B cell (primary cell): Measurements from ENCODE around the gene CCDC9B.

ENCODE experiments used
- EZH2 ChIP-seq: IDR thresholded peaks from 2 replicates; pipeline ENCODE4 v1.6.1; 2012; ENCODE audit warnings: borderline replicate concordance, low read depth, mild to moderate bottlenecking, moderate library complexity, low read length; ENCODE audit not compliant: insufficient read depth, poor library complexity, severe bottlenecking
- TF ChIP-seq, protein P1 (sequence below): fragments of 200-600 bp; IDR thresholded peaks from one replicate; pipeline ENCODE4 v1.8.0; 2022; ENCODE audit warnings: antibody characterized with exemption, mild to moderate bottlenecking

DNA sequence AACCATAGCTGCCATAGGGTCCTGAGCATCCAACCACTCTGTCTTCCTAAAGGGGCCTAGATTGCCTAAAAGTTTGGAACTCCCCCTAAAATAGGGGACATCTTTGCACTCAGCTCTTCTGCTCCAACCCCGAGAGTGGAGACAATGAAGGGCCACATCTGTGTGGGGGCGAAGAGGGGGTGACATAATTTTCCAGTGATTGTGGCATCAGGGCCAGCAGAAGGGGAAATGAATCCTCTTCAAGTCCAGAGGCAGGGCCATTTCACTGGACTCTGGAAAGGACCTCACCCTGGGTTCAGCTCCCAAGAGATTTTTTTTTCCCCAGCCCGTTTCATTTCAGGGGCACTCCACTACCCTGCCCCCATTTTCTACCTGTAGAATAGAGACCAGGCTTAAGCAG lies 53.2 kb downstream of the CCDC9B start:
- TF ChIP-seq, protein P1, sequence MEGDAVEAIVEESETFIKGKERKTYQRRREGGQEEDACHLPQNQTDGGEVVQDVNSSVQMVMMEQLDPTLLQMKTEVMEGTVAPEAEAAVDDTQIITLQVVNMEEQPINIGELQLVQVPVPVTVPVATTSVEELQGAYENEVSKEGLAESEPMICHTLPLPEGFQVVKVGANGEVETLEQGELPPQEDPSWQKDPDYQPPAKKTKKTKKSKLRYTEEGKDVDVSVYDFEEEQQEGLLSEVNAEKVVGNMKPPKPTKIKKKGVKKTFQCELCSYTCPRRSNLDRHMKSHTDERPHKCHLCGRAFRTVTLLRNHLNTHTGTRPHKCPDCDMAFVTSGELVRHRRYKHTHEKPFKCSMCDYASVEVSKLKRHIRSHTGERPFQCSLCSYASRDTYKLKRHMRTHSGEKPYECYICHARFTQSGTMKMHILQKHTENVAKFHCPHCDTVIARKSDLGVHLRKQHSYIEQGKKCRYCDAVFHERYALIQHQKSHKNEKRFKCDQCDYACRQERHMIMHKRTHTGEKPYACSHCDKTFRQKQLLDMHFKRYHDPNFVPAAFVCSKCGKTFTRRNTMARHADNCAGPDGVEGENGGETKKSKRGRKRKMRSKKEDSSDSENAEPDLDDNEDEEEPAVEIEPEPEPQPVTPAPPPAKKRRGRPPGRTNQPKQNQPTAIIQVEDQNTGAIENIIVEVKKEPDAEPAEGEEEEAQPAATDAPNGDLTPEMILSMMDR = no peak
- TF ChIP-seq EZH2 = no peak
